Activated CD8-positive, alpha-beta memory T cell treated with anti-CD3 and anti-CD28 coated beads for 48 hours (primary cell): ENCODE data around the gene ARRDC3.
"Not testable (repeated sequence)": the region's sequence is repeated elsewhere in the genome, so short reads cannot be mapped to it uniquely, and the experiment has no call there.

Experiments used
- DNase-seq, 3 experiments: peaks; one replicate each; pipeline ENCODE4 v3.0.0-alpha.2; 2020; ENCODE audit warnings: low read depth in 2 of 3, low spot score in 2 of 3

ARRDC3 gene

DNA sequence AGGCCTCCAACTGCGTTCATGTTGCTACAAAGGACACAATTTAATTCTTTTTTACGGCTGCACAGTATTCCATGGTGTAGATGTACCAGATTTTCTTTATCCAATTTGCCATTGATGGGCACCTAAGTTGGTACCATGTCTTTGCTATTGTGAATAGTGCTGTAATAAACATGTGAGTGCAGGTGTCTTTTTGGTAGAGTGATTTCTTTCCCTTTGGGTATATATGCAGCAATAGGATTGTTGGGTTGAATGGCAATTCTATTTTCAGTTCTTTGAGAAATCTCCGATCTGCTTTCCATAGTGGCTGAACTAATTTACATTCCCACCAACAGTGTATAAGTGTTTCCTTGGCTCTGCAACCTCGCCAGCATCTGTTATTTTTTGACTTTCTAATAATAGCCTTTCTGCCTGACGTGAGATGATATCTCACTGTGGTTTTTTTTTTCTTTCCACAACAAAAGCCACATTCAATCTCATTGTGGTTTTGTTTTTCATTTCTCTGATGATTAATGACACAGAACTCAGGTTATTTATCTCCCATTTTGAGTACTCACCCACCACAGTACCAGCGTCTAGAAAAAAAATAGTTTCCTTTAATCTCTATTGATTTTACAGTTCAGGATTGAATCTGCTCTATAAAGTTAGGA, 21.9 kb downstream of the ARRDC3 start:
- DNase-seq = no peak

DNA sequence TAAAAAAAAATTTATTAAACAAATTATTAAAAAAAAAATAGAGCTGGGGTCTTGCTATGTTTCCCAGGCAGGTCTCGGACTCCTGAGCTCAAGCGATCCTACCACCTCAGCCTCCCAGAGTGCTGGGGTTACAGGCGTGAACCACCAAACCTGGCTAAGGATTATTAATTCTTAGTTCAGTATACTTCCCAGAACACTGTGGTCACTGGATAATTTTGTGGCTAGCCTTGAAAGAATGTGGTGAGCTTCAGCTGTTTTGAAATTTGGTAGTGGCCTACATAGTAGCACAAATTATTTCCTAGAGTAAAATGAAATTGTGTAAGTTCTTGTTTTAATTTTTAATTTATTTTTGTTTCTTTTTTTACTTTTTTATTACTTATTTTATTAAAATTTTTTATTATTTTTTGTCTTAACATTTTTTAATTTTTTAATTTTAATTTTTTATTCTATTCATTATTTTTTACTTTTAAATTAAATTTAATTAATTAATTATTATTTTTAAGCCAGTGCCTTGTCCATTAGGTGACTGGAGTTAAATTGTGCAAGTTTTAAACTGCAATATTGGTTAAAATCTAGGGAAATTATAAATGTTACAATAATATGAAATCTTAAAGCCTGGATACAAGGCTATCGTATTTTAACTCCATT, 23.0 kb downstream of the ARRDC3 start:
- no peak for DNase-seq

- DNase-seq = no peak
These were observed 25.3 kb downstream of the ARRDC3 start for GRCh38 chr5:91357806-91358205.

DNA sequence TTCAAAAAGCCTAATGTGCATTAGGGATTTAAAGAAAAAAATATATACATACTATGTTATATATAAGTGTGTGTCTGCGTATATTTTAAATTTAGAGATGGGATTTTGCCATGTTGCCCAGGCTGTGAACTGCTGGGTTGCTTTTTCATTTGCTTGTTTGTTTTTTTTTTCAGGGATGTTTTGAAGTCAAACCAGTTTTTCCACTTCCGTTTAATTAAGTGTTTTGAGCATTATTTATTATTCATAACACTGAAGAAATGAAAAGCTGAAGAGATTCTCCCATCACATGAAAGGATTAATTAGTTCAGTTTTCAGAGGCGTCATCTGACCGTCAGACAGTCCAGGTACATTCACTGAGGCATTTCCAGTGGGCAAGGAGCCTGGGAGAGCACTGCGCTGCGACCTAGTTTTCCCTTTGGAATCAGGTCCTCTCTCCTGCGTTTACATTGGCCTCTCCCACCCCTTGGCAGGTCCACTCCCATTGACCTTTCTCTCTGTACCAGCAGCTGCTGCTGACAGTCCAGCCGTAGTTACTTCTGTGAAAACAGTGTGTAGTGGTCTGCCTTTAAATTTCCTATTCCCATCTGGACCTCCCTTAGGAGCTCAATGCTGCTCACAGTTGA, 26.0 kb downstream of the ARRDC3 start:
- no peak for DNase-seq

GRCh38 chr5:91354867-91355266, 28.2 kb downstream of the ARRDC3 start:
- not testable (repeated sequence) for DNase-seq

DNA sequence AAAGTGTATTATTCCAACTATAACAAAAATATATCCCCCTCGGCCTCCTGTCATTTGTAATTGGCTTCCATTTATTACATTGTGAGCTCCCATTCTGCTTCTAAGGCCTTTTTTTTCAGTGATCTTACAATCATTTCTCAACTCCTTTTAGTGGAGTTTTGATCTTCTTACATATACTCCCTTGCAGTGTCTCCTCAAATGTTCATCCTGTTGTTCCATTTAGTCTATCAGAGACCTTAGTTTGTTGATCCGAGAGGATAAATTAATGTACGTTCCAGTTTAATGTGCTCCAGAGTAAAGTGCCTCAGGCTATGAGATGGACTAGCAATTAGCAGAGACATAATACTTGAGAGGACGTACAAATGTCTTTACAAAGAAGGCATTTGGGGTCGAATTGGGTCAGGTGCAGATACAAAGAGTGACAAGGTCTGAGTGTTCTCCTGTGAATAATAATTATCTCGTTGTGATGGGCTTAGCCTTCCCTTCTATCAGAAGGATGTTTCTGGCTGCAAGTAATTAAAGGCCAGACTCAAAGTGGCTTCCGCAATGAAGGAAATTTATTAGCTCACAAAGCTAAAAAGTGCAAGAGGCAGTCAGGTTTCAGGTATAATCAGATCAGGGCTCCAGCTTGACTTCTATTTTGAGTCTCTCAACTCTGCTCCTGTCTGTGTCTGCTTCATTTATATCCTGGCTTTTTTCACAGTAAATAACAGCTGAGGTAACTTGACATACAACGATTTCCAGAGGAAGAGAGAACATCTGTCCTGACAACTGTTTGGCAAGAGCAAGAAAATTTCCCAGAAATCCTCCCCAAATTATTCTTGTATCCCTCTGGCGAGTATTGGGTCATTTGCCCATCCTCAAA, 30.1 kb downstream of the ARRDC3 start:
- DNase-seq = no peak

- DNase-seq = no peak
These were observed 37.7 kb downstream of the ARRDC3 start for GRCh38 chr5:91345461-91345860.

DNA sequence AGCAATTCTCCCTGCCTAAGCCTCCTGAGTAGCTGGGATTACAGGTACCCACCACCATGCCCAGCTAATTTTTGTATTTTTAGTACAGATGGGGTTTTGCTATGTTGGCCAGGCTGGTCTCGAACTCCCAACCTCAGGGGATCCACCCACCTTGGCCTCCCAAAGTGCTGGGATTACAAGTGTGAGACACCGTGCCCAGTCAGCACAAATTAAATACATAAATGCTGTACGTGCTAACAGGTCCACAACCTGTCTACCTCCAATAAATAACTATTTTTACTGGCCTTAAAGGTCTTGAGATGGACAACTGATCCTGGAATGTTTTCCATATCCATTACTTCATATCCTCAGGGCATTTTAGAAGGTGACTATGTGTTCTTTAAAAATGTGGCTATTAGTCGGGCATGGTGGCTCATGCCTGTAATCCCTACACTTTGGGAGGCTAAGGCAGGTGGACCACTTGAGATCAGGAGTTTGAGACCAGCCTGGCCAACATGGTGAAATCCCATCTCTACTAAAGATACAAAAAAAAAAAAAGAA, 38.4 kb downstream of the ARRDC3 start:
- DNase-seq = not testable (repeated sequence)

DNA sequence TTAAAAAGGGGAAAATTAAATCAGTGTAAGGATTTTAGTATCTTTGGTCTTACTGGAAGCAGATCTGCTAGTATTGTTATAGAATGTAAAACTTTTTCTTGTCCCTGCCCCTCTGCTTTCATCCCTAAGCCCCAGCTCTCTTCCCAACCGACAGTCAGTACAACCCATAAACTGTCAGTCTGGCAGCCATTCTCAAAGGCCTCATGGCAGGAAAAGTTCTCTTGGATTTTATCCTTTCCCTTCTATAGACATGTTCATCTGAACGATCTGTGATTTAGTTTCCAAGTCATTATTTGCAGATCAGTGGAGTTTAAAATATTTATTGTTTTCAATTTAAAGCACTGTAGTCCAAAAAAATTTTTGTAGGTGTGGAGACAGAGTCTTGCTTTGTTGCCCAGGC, 39.2 kb downstream of the ARRDC3 start:
- DNase-seq = no peak

- DNase-seq = not testable (repeated sequence)
These were observed 40.2 kb downstream of the ARRDC3 start for GRCh38 chr5:91342931-91343330.

- no peak for DNase-seq
These were observed 42.0 kb downstream of the ARRDC3 start for GRCh38 chr5:91341154-91341553.

DNA sequence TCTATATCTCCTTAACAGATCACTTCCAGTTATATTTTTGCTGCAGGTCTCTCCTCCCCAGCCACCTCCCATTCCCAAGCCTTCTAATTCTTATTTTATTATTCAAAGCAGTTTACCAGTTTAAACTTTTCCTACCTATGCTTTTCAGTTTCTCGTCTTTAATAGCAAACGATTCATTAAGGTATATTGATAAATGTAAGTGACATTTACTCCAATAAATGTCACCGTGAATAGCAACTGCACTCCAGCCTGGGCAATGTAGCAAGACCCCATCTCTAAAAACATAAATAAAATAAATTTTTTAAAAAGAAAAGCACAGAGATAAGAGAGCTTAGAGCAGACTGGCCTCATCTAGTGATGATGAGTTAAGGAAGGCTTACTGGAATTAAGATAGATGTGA, 42.6 kb downstream of the ARRDC3 start:
- no peak for DNase-seq

- DNase-seq = no peak
These were observed 43.9 kb downstream of the ARRDC3 start for GRCh38 chr5:91339063-91339705.

DNA sequence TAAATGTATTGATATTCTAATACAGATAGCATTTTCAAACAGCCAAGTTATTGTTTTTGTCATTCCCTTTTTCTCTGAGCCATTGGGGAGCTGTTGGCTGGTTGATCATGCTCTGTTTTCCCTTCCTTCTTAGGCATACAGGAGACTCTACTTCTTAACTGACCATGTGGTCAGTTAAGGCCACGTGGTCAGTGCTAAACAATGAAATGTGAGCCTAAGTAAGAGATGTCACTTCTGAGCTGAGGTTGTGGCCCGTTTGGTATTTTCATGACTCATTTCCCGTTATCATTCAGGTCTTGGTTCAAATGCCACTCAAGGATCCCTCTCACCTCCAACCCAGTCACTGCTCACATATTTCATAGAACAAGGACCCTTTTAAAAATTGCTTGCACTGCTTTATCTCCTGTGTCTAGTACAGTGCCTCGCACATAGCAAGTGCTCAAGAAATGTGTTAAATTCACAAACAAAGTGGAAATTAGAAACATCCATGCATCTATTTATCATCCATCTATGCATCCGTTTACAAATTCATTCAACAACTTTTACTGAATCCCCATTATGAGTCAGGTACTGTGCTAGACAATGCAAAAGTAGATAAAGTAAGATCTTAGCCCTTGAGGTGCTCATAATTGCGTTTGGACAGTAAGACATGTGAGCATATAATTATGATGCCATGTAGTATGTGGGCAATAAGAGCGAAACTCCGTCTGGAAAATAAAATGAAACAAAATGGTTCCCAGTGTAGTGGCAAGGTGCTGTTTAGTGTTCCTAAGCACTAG, 50.7 kb downstream of the ARRDC3 start:
- DNase-seq = no peak

- DNase-seq = no peak
These were observed 51.4 kb downstream of the ARRDC3 start for GRCh38 chr5:91331705-91332104.

GRCh38 chr5:91329283-91329682, 53.8 kb downstream of the ARRDC3 start:
- DNase-seq = no peak

GRCh38 chr5:91328743-91329142, 54.4 kb downstream of the ARRDC3 start:
- no peak for DNase-seq

DNA sequence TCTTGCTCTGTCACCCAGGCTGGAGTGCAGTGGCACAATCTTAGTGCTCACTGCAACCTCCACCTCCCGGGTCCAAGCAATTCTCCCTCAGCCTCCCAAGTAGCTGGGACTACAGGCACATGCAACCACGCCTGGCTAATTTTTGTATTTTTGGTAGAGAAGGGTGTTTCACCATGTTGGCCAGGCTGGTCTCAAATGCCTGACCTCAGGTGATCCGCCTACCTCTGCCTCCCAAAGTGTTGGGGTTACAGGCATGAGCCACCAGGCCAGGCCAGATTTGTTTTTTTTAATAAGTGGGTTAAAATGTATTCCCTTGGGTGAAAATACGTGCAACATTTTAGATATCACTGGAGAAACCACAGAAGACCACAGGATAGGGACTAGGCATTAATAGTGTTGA, 60.1 kb downstream of the ARRDC3 start:
- not testable (repeated sequence) for DNase-seq

GRCh38 chr5:91319667-91320066, 63.5 kb downstream of the ARRDC3 start:
- no peak for DNase-seq

DNA sequence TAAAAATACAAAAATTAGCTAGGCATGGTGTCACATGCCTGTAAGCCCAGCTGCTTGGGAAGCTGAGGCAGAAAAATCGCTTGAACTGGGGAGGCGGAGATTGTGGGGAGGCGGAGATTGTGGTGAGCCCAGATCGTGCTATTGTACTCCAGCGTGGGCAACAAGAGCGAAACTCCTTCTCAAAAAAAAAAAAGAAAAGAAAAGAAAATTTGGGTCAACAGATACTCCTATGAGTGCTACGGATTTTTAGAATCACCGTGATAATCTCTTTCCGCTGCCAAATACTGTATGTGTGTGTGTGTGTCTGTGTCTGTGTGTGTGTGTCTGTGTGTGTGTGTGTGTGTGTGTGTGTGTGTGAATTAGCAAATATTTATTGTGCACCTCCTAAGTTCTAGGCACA, 64.4 kb downstream of the ARRDC3 start:
- no peak for DNase-seq
